HepG2 (cell line): ENCODE results near the gene ACAA2. TPM values are rescaled to one million over a fixed set of nuclear protein-coding genes. Genes with fewer than 3 reads are reported as not detected.
A peak's percentile ranks its signal among the peaks of the same experiment; 100 is the strongest.

ENCODE experiments used
- ARNT ChIP-seq: fragments of 450-650 bp; IDR thresholded peaks from 2 replicates; pipeline ENCODE4 v1.6.1; 2017
- BCL6 ChIP-seq: IDR thresholded peaks from 2 replicates; pipeline ENCODE4 v1.6.1; 2016; ENCODE audit warnings: missing genetic modification reagents, missing compliant biosample characterization
- ELF3 ChIP-seq: IDR thresholded peaks from 2 replicates; pipeline ENCODE4 v1.6.1; 2016; ENCODE audit warnings: missing genetic modification reagents, missing compliant biosample characterization
- GABPA ChIP-seq, 2 experiments: IDR thresholded peaks; 2 replicates each; pipeline ENCODE4 v1.6.1; 2011 to 2016; ENCODE audit warnings: low read depth in 2 of 2, low read length in 1 of 2, missing biosample characterization in 1 of 2, missing genetic modification characterization in 1 of 2
- IRF2 ChIP-seq: IDR thresholded peaks from 2 replicates; pipeline ENCODE4 v1.6.1; 2018; ENCODE audit warnings: missing genetic modification reagents, missing compliant biosample characterization
- MED1 ChIP-seq: sonication (generic); formaldehyde crosslinking; IDR thresholded peaks from 2 replicates; pipeline ENCODE4 v1.4.0; 2020; ENCODE audit warnings: missing genetic modification reagents
- POGZ ChIP-seq: sonication (generic); formaldehyde crosslinking; IDR thresholded peaks from 2 replicates; pipeline ENCODE4 v1.4.0; 2020; ENCODE audit warnings: mild to moderate bottlenecking, missing genetic modification reagents
- RARA ChIP-seq: IDR thresholded peaks from 2 replicates; pipeline ENCODE4 v1.6.1; 2016; ENCODE audit warnings: missing genetic modification reagents, missing compliant biosample characterization
- SAP130 ChIP-seq: IDR thresholded peaks from 2 replicates; pipeline ENCODE4 v1.6.1; 2016; ENCODE audit warnings: low read depth
- SETDB1 ChIP-seq: sonication (generic); formaldehyde crosslinking; IDR thresholded peaks from 2 replicates; pipeline ENCODE4 v1.5.1; 2020; ENCODE audit warnings: missing genetic modification reagents, mild to moderate bottlenecking, borderline replicate concordance
- TBX2 ChIP-seq: sonication (generic); formaldehyde crosslinking; IDR thresholded peaks from 2 replicates; pipeline ENCODE4 v1.5.0; 2020; ENCODE audit warnings: missing genetic modification reagents, mild to moderate bottlenecking, borderline replicate concordance
- THAP11 ChIP-seq: IDR thresholded peaks from 2 replicates; pipeline ENCODE4 v1.6.1; 2016; ENCODE audit warnings: missing biosample characterization, missing genetic modification reagents
- TOE1 ChIP-seq: sonication (generic); formaldehyde crosslinking; IDR thresholded peaks from 2 replicates; pipeline ENCODE4 v1.4.0; 2020; ENCODE audit warnings: mild to moderate bottlenecking, missing genetic modification reagents
- YEATS2 ChIP-seq: sonication (generic); formaldehyde crosslinking; IDR thresholded peaks from 2 replicates; pipeline ENCODE4 v1.4.0; 2020; ENCODE audit warnings: missing genetic modification reagents, borderline replicate concordance
- ZBTB20 ChIP-seq: sonication (generic); formaldehyde crosslinking; IDR thresholded peaks from 2 replicates; pipeline ENCODE4 v1.8.1; 2023; ENCODE audit warnings: missing genetic modification reagents, low read depth, mild to moderate bottlenecking, borderline replicate concordance
- ZKSCAN1 ChIP-seq: fragments of 150-350 bp; IDR thresholded peaks from 2 replicates; pipeline ENCODE4 v1.6.1; 2014; ENCODE audit warnings: low read length
- ZNF44 ChIP-seq: sonication (generic); formaldehyde crosslinking; IDR thresholded peaks from 2 replicates; pipeline ENCODE4 v1.5.1; 2020; ENCODE audit warnings: mild to moderate bottlenecking, missing genetic modification reagents
- ZNF552 ChIP-seq: sonication (generic); formaldehyde crosslinking; IDR thresholded peaks from 2 replicates; pipeline ENCODE4 v1.9.0; 2022; ENCODE audit warnings: missing genetic modification reagents, mild to moderate bottlenecking, borderline replicate concordance
- ZNF558 ChIP-seq: sonication (generic); formaldehyde crosslinking; IDR thresholded peaks from 2 replicates; pipeline ENCODE4 v1.9.0; 2022; ENCODE audit warnings: mild to moderate bottlenecking, missing genetic modification reagents, borderline replicate concordance
- ZNF577 ChIP-seq: sonication (generic); formaldehyde crosslinking; IDR thresholded peaks from 2 replicates; pipeline ENCODE4 v1.4.0; 2020; ENCODE audit warnings: mild to moderate bottlenecking, low read depth, missing genetic modification reagents, borderline replicate concordance
- ZNF616 ChIP-seq: sonication (generic); formaldehyde crosslinking; IDR thresholded peaks from 2 replicates; pipeline ENCODE4 v1.5.0; 2020; ENCODE audit warnings: low read depth, mild to moderate bottlenecking, missing genetic modification reagents
- ZSCAN31 ChIP-seq: sonication (generic); formaldehyde crosslinking; IDR thresholded peaks from 2 replicates; pipeline ENCODE4 v1.5.0; 2020; ENCODE audit warnings: low read depth, mild to moderate bottlenecking, missing genetic modification reagents
- polyA plus RNA-seq, 8 experiments: library from polyadenylated mRNA; depleted of rRNA in 3 of 8; stranded (reverse) in 7 of 8; unstranded in 1 of 8; fragments of >200 nt; fragmentation: Illumina TruSeq in 4 of 8; extraction: Trizol in 4 of 8; gene quantifications; 2 replicates each; pipeline versions ENCODE4 v1.2.1 to v1.2.3, GENCODE V29; 2011 to 2016; ENCODE audit warnings: low read depth in 4 of 8, missing spikeins in 1 of 8, mixed read lengths in 1 of 8; ENCODE audit not compliant: insufficient read depth in 1 of 8
- total RNA-seq, 5 experiments: library from RNA; depleted of rRNA; stranded (reverse); fragments of >200 nt; fragmentation: Illumina TruSeq; extraction: Trizol; gene quantifications; 2 replicates each; pipeline ENCODE4 v1.2.3, GENCODE V29; 2016; ENCODE audit warnings: low read depth in 1 of 5
- TF ChIP-seq, protein P1 (sequence below): sonication (generic); formaldehyde crosslinking; IDR thresholded peaks from 2 replicates; pipeline ENCODE4 v1.4.0; 2020; ENCODE audit warnings: missing genetic modification reagents, mild to moderate bottlenecking, borderline replicate concordance
- TF ChIP-seq, protein P2 (sequence below): sonication (generic); formaldehyde crosslinking; IDR thresholded peaks from 2 replicates; pipeline ENCODE4 v1.8.1; 2022; ENCODE audit warnings: low read depth, mild to moderate bottlenecking, missing genetic modification reagents
- TF ChIP-seq, protein P3 (sequence below): sonication (generic); formaldehyde crosslinking; IDR thresholded peaks from 2 replicates; pipeline ENCODE4 v1.4.0; 2020; ENCODE audit warnings: missing genetic modification reagents, mild to moderate bottlenecking, borderline replicate concordance

ACAA2 gene
- total and polyA plus RNA-seq, 2 of the 13 experiments (the other 11 are each of a cell fraction or from before 2014, with no cell fraction given): 51.6 to 182 TPM

DNA sequence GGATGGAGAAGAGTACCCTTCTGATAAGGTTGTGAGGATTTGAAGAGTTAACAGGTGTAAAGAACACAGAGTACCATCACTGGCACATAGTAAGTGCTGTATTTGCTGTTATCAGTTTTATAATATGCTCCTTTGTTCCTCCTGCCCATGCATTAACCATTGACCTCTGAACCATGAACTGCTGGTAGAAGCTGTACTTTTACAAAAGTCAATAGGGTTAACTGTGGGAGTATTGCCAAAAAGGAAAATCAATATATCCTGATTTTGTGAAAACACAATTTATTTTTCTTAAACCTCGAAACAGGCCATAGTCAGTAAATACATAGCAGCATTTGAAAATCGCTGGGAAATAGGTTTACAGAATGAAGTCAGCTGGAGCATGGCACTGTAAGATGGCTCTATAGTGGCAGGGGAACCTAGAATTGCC is 18.9 kb upstream of the ACAA2 start (continued):
- TF ChIP-seq BCL6: peak; percentile 95
- no peak for TF ChIP-seq ZSCAN31 (CRISPR knock-in tag)
- TF ChIP-seq, protein P1, sequence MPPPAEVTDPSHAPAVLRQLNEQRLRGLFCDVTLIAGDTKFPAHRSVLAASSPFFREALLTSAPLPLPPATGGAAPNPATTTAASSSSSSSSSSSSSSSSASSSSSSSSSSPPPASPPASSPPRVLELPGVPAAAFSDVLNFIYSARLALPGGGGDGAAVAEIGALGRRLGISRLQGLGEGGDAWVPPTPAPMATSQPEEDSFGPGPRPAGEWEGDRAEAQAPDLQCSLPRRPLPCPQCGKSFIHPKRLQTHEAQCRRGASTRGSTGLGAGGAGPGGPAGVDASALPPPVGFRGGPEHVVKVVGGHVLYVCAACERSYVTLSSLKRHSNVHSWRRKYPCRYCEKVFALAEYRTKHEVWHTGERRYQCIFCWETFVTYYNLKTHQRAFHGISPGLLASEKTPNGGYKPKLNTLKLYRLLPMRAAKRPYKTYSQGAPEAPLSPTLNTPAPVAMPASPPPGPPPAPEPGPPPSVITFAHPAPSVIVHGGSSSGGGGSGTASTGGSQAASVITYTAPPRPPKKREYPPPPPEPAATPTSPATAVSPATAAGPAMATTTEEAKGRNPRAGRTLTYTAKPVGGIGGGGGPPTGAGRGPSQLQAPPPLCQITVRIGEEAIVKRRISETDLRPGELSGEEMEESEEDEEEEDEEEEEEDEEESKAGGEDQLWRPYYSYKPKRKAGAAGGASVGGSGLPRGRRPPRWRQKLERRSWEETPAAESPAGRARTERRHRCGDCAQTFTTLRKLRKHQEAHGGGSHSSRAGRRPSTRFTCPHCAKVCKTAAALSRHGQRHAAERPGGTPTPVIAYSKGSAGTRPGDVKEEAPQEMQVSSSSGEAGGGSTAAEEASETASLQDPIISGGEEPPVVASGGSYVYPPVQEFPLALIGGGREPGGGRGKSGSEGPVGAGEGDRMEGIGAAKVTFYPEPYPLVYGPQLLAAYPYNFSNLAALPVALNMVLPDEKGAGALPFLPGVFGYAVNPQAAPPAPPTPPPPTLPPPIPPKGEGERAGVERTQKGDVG: no peak
- no peak for TF ChIP-seq ZNF577 (CRISPR knock-in tag)
- TF ChIP-seq, protein P2, sequence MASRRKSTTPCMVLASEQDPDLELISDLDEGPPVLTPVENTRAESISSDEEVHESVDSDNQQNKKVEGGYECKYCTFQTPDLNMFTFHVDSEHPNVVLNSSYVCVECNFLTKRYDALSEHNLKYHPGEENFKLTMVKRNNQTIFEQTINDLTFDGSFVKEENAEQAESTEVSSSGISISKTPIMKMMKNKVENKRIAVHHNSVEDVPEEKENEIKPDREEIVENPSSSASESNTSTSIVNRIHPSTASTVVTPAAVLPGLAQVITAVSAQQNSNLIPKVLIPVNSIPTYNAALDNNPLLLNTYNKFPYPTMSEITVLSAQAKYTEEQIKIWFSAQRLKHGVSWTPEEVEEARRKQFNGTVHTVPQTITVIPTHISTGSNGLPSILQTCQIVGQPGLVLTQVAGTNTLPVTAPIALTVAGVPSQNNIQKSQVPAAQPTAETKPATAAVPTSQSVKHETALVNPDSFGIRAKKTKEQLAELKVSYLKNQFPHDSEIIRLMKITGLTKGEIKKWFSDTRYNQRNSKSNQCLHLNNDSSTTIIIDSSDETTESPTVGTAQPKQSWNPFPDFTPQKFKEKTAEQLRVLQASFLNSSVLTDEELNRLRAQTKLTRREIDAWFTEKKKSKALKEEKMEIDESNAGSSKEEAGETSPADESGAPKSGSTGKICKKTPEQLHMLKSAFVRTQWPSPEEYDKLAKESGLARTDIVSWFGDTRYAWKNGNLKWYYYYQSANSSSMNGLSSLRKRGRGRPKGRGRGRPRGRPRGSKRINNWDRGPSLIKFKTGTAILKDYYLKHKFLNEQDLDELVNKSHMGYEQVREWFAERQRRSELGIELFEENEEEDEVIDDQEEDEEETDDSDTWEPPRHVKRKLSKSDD (CRISPR knock-in tag): no peak; the same call in 1 of the 2 replicates
- TF ChIP-seq ZKSCAN1: peak; percentile 84
- no peak for TF ChIP-seq SETDB1 (CRISPR knock-in tag)
- TF ChIP-seq ZNF616 (CRISPR knock-in tag): no peak
- no peak for TF ChIP-seq ZNF552
- TF ChIP-seq ZBTB20 (CRISPR knock-in tag): peak; percentile 68; the same call in 1 of the 2 replicates
- TF ChIP-seq TBX2: peak; percentile 82
- TF ChIP-seq ZNF558 (CRISPR knock-in tag): no peak
- TF ChIP-seq ZNF44 (CRISPR knock-in tag): no peak
- peak; percentile 64 for TF ChIP-seq SAP130 (CRISPR knock-in tag)
- TF ChIP-seq ARNT: no peak
- 0 out of 2 replicates have a peak, but pooled peaks have one; percentile 58 for TF ChIP-seq TOE1
- peak; percentile 89 for TF ChIP-seq RARA (CRISPR knock-in tag)
- TF ChIP-seq, protein P3, sequence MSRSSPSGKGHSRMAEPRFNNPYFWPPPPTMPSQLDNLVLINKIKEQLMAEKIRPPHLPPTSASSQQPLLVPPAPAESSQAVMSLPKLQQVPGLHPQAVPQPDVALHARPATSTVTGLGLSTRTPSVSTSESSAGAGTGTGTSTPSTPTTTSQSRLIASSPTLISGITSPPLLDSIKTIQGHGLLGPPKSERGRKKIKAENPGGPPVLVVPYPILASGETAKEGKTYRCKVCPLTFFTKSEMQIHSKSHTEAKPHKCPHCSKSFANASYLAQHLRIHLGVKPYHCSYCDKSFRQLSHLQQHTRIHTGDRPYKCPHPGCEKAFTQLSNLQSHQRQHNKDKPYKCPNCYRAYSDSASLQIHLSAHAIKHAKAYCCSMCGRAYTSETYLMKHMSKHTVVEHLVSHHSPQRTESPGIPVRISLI (CRISPR knock-in tag): no peak; the same call in 1 of the 2 replicates
- TF ChIP-seq YEATS2 (CRISPR knock-in tag): peak; percentile 28; the same call in 1 of the 2 replicates
- 0 out of 2 replicates have a peak, but pooled peaks have one; percentile 70 for TF ChIP-seq ELF3 (CRISPR knock-in tag)
- TF ChIP-seq THAP11: no peak
- peak; percentile 77 for TF ChIP-seq MED1 (CRISPR knock-in tag)
- TF ChIP-seq GABPA (IDR thresholded peaks at IDR 0.05; ENCODE audit: low read depth, low read length): no peak
- 0 out of 2 replicates have a peak, but pooled peaks have one; percentile 39 for TF ChIP-seq GABPA (CRISPR knock-in tag; IDR thresholded peaks at IDR 0.05; ENCODE audit: low read depth)
- peak; percentile 73; the same call in 1 of the 2 replicates for TF ChIP-seq IRF2
- peak; percentile 78 for TF ChIP-seq POGZ
